Choroid plexus epithelial cell (primary cell): Measurements from ENCODE around the gene RTN4RL1.

Source experiments
- DNase-seq: peaks from one replicate; pipeline ENCODE4 v3.0.0-alpha.2; 2010; ENCODE audit warnings: low read depth
- H3K4me3 ChIP-seq: 2 replicates; pipeline ENCODE4 v1.5.1; 2011; ENCODE audit warnings: low read depth, mild to moderate bottlenecking, control low read depth, low read length, moderate library complexity
- CTCF ChIP-seq: conservative IDR thresholded peaks from 2 replicates; pipeline ENCODE4 v1.5.1; 2011; ENCODE audit warnings: low read depth, mild to moderate bottlenecking, control low read depth, inconsistent platforms, low read length, moderate library complexity

RTN4RL1 gene

GRCh38 chr17:2022647-2023240 lies 2.4 kb downstream of the RTN4RL1 start:
- DNase-seq: no peak
- TF ChIP-seq CTCF: no peak
- H3K4me3 ChIP-seq: no peak overlapping the region

GRCh38 chr17:2020721-2021120 lies 4.4 kb downstream of the RTN4RL1 start:
- DNase-seq: no peak
- no peak overlapping the region for H3K4me3 ChIP-seq
- TF ChIP-seq CTCF: no peak

GRCh38 chr17:2019723-2020122 lies 5.4 kb downstream of the RTN4RL1 start:
- H3K4me3 ChIP-seq: no peak overlapping the region
- TF ChIP-seq CTCF: no peak
- no peak for DNase-seq

GRCh38 chr17:2018716-2019510 lies 6.2 kb downstream of the RTN4RL1 start:
- no peak for DNase-seq
- H3K4me3 ChIP-seq: no peak overlapping the region
- TF ChIP-seq CTCF: no peak

GRCh38 chr17:2017274-2017941 lies 7.7 kb downstream of the RTN4RL1 start:
- TF ChIP-seq CTCF: no peak
- DNase-seq: no peak

GRCh38 chr17:2016494-2016893 lies 8.6 kb downstream of the RTN4RL1 start:
- no peak for DNase-seq
- H3K4me3 ChIP-seq: no peak overlapping the region
- no peak for TF ChIP-seq CTCF

More at GRCh38 chr17:2017274-2017941, 7.7 kb downstream of the RTN4RL1 start:
- H3K4me3 ChIP-seq: no peak overlapping the region
